HEK293T (cell line): ENCODE measurements around the gene CCDC150.

ENCODE experiments used
- CTCF ChIA-PET: fragments of 350-600 bp; formaldehyde crosslinking; extraction: SDS; loops from one replicate; lab custom pipeline; 2021; ENCODE audit warnings: antibody characterized with exemption, inconsistent platforms; lab: Yijun Ruan, JAX
- POLR2A ChIA-PET: fragments of 350-600 bp; formaldehyde crosslinking; extraction: SDS; loops from one replicate; lab custom pipeline; 2020; ENCODE audit warnings: antibody characterized with exemption, inconsistent platforms; lab: Yijun Ruan, JAX
- DNase-seq: peaks from one replicate; pipeline ENCODE4 v3.0.0; 2012; ENCODE audit warnings: mixed read lengths; ENCODE audit errors: extremely low spot score
- ARNT ChIP-seq: fragments of 450-650 bp; IDR thresholded peaks from 2 replicates; pipeline ENCODE4 v1.6.1; 2017; ENCODE audit warnings: mild to moderate bottlenecking
- BHLHE40 ChIP-seq: fragments of 450-650 bp; IDR thresholded peaks from 2 replicates; pipeline ENCODE4 v1.6.1; 2016; ENCODE audit warnings: mild to moderate bottlenecking, moderate library complexity, borderline replicate concordance
- CTBP1 ChIP-seq: fragments of 450-650 bp; IDR thresholded peaks from 2 replicates; pipeline ENCODE4 v1.6.1; 2016; ENCODE audit warnings: borderline replicate concordance
- ELF4 ChIP-seq: fragments of 450-650 bp; IDR thresholded peaks from 2 replicates; pipeline ENCODE4 v1.6.1; 2017; ENCODE audit warnings: antibody characterized with exemption
- FOXA1 ChIP-seq: fragments of 450-650 bp; IDR thresholded peaks from 2 replicates; pipeline ENCODE4 v1.6.1; 2016; ENCODE audit warnings: mild to moderate bottlenecking
- FOXK2 ChIP-seq: fragments of 450-650 bp; IDR thresholded peaks from 2 replicates; pipeline ENCODE4 v1.6.1; 2016; ENCODE audit warnings: mild to moderate bottlenecking
- FOXM1 ChIP-seq: fragments of 450-650 bp; IDR thresholded peaks from 2 replicates; pipeline ENCODE4 v1.6.1; 2017; ENCODE audit warnings: mild to moderate bottlenecking, borderline replicate concordance
- HDGF ChIP-seq: fragments of 450-650 bp; IDR thresholded peaks from 2 replicates; pipeline ENCODE4 v1.6.1; 2017; ENCODE audit warnings: antibody characterized with exemption, borderline replicate concordance
- L3MBTL2 ChIP-seq: fragments of 450-650 bp; conservative IDR thresholded peaks from 2 replicates; pipeline ENCODE4 v1.6.1; 2016; ENCODE audit warnings: mild to moderate bottlenecking
- LEF1 ChIP-seq: fragments of 450-650 bp; IDR thresholded peaks from 2 replicates; pipeline ENCODE4 v1.6.1; 2017; ENCODE audit warnings: mild to moderate bottlenecking, borderline replicate concordance
- NFRKB ChIP-seq: fragments of 450-650 bp; IDR thresholded peaks from 2 replicates; pipeline ENCODE4 v1.6.1; 2016; ENCODE audit warnings: mild to moderate bottlenecking, moderate library complexity
- PKNOX1 ChIP-seq: fragments of 450-650 bp; IDR thresholded peaks from 2 replicates; pipeline ENCODE4 v1.6.1; 2016
- SP1 ChIP-seq: fragments of 450-650 bp; IDR thresholded peaks from 2 replicates; pipeline ENCODE4 v1.6.1; 2017
- SUZ12 ChIP-seq: fragments of 450-650 bp; IDR thresholded peaks from 2 replicates; pipeline ENCODE4 v1.6.1; 2016; ENCODE audit warnings: mild to moderate bottlenecking
- TARDBP ChIP-seq: fragments of 450-650 bp; IDR thresholded peaks from 2 replicates; pipeline ENCODE4 v1.6.1; 2016
- ZNF384 ChIP-seq: fragments of 450-650 bp; IDR thresholded peaks from 2 replicates; pipeline ENCODE4 v1.6.1; 2016

Gene CCDC150

DNA sequence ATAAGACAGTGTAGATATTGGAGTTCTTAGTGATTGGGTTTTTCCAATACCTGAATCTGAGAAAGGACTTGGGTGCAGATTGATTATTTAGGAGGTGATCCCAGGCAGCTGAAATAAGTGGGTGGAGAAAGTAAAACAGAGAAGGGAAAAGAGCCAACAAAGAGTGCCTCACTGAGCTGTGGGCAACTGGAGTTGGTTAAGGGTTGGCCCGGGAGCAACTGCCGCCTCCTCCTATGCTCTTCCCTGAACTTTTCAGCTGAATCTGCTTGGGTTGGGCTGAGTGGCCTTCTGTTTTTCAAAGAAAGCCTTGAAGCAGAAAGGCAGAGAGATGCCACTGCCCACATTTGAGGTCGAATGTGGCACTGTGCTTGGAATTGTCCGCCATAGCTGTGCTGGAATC is 20.9 kb upstream of the CCDC150 start:
- POLR2A ChIA-PET, result no interaction called here
- DNase-seq, result no peak
- CTCF ChIA-PET, result no interaction called here
- TF ChIP-seq ZNF384, result no peak
- no peak for TF ChIP-seq PKNOX1
- TF ChIP-seq BHLHE40, result no peak
- no peak for TF ChIP-seq L3MBTL2
- no peak for TF ChIP-seq HDGF
- no peak for TF ChIP-seq SP1
- no peak for TF ChIP-seq ARNT
- no peak for TF ChIP-seq FOXK2
- no peak for TF ChIP-seq SUZ12
- TF ChIP-seq NFRKB, result no peak
- no peak for TF ChIP-seq FOXM1
- TF ChIP-seq TARDBP, result no peak
- TF ChIP-seq LEF1, result no peak

DNA sequence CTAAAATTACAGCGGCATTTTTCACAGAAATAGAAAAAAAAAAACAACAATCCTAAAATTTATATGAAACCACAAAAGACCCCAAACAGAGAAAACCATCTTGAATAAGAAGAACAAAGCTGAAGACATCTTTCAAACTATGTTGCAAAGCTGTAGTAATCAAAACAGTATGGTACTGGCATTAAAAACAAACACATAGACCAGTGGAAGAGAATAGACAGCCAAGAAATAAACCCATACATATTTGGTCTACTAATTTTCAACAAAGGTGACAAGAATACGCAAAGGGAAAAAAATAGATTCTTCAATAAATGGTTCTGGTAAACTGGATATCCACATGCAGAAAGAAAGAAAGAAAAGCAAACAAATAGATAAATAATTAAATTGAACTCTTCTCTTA is 9.0 kb upstream of the CCDC150 start:
- CTCF ChIA-PET, result no interaction called here
- DNase-seq, result no peak
- TF ChIP-seq L3MBTL2 (no peak), ARNT (no peak), ELF4 (no peak), BHLHE40 (no peak), FOXM1 (no peak), SP1 (no peak), FOXK2 (no peak), PKNOX1 (no peak), TARDBP (no peak), NFRKB (no peak), HDGF (no peak), FOXA1 (no peak)
- POLR2A ChIA-PET, result no interaction called here

DNA sequence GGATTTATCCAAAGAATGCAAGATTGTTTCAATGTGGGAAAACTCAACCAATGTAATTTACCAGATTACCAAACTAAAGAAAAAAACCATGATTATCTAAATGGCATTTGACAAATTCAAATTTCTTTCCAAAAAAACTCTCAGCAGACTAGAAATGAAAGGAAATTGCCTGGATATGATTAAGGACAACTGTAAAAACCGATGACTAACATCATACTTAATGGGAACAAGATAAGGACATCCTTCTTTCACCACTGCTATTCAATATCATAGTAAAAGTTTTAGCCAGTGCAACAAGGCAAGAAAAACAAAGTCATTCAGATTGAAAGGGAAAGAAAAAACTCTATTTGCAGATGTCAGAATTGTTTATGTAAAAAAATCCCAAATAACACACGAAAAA is 4.4 kb upstream of the CCDC150 start:
- ChIA-PET POLR2A (no interaction called here), CTCF (no interaction called here)
- TF ChIP-seq BHLHE40 (no peak), CTBP1 (no peak), SUZ12 (no peak), LEF1 (no peak), SP1 (no peak), HDGF (no peak)
- no peak for DNase-seq

GRCh38 chr2:196638765-196639164 is 750 bp upstream of the CCDC150 start:
- TF ChIP-seq NFRKB, result no peak
- TF ChIP-seq TARDBP, result no peak
- no peak for TF ChIP-seq ARNT
- TF ChIP-seq LEF1, result no peak
- TF ChIP-seq L3MBTL2, result no peak
- TF ChIP-seq CTBP1, result no peak
- no peak for TF ChIP-seq ELF4
- TF ChIP-seq PKNOX1, result no peak
- no peak for TF ChIP-seq BHLHE40
- TF ChIP-seq HDGF, result no peak
- no peak for TF ChIP-seq ZNF384
- no peak for TF ChIP-seq FOXK2
- TF ChIP-seq FOXM1, result no peak
- no peak for TF ChIP-seq SP1
- no peak for TF ChIP-seq SUZ12
- TF ChIP-seq FOXA1, result no peak
- CTCF ChIA-PET, result interaction anchor here (1.4 kb wide), 1 partner anchor 112 kb away, joined by 5 read pairs; no protein-coding TSS in a partner anchor
- no peak for DNase-seq
- POLR2A ChIA-PET, result no interaction called here

DNA sequence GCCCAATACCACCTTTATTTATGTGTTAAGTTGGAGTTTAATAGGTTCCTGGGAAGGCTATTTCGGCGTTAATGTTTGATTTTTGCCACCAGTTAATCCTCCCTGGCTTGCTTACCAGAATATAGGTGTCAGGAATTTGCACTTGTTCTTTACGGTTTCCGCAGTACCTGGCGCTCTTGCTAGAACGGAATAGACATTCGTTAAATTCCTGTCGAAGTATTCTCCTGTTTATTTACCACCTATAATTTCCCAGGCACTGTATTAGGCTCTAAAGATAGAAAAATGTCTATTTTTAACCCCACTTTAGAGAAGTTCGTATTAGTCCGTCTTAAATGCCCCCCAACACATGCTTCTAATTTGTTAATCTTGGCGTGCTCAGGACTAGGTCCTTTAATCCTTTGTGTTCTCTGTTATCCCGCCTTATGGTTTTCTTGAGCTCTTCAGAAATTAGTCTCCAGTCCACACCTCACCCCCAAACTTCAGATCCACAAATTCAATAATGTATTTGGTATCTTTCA is 575 bp downstream of the CCDC150 start:
- POLR2A ChIA-PET, result interaction anchor here (1.2 to 1.3 kb wide), 2 partner anchors 15 to 79 kb away, joined by 3 to 4 read pairs; no protein-coding TSS in a partner anchor
- TF ChIP-seq ZNF384 (no peak), FOXA1 (no peak), BHLHE40 (no peak), HDGF (no peak), FOXK2 (no peak), NFRKB (no peak), TARDBP (no peak), SUZ12 (no peak), SP1 (no peak)
- no peak for DNase-seq
- CTCF ChIA-PET, result interaction anchor here (1.4 kb wide), 1 partner anchor 111 kb away, joined by 5 read pairs; no protein-coding TSS in a partner anchor

DNA sequence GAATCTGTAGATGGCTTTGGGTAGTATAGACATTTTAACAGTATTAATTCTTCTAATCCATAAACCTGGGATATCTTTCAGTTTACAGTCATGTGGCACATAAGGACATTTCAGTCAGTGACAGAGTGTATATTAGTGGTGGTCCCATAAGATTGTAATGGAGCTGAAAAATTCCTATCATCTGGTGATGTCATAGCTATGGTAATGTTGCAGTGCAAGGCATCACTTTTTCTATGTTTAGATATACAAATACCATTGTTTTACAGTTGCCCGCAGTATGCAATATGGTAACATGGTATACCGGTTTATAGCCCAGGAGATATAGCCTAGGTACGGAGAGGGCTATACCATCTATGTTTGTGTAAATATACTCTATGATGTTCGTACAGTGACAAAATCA is 9.7 kb downstream of the CCDC150 start:
- ChIA-PET POLR2A (no interaction called here), CTCF (no interaction called here)
- no peak for TF ChIP-seq SP1
- TF ChIP-seq FOXA1, result no peak
- TF ChIP-seq LEF1, result no peak
- TF ChIP-seq SUZ12, result no peak
- TF ChIP-seq BHLHE40, result no peak
- no peak for TF ChIP-seq FOXK2
- no peak for TF ChIP-seq ELF4
- no peak for TF ChIP-seq HDGF
- no peak for TF ChIP-seq FOXM1
- TF ChIP-seq PKNOX1, result no peak
- DNase-seq, result no peak
